Panc1 (cell line): ENCODE data around the gene ASCL2.

Experiments
- CTCF ChIP-seq: fragments of 450-650 bp; IDR thresholded peaks from 2 replicates; pipeline ENCODE4 v1.5.1; 2017; ENCODE audit warnings: mild to moderate bottlenecking
- POLR2AphosphoS5 ChIP-seq: IDR thresholded peaks from 2 replicates; pipeline ENCODE4 v1.6.1; 2012; ENCODE audit warnings: mild to moderate bottlenecking, low read depth, low read length, moderate library complexity
- REST ChIP-seq, 2 experiments: IDR thresholded peaks; 2 replicates each; pipeline ENCODE4 v1.6.1; 2011 to 2012; ENCODE audit warnings: low read depth in 2 of 2, control low read depth in 1 of 2, low read length in 1 of 2, mild to moderate bottlenecking in 1 of 2, moderate library complexity in 1 of 2; ENCODE audit not compliant: insufficient read depth in 1 of 2
- SIN3A ChIP-seq: IDR thresholded peaks from 2 replicates; pipeline ENCODE4 v1.6.1; 2012; ENCODE audit warnings: low read depth, mild to moderate bottlenecking, low read length, moderate library complexity, borderline replicate concordance; ENCODE audit not compliant: insufficient read depth

- TF ChIP-seq POLR2AphosphoS5, result no peak
- no peak for TF ChIP-seq CTCF
- no peak for TF ChIP-seq SIN3A
- TF ChIP-seq REST (IDR thresholded peaks at IDR 0.05; ENCODE audit: insufficient read depth in 1 of 2, low read depth in 2 of 2, low read length in 1 of 2), result no peak
These were observed 32.7 kb downstream of the ASCL2 start for GRCh38 chr11:2237457-2238238.
